Measurements from ENCODE around the gene SH3RF1. TPM values are rescaled to one million over a fixed set of nuclear protein-coding genes. Genes with fewer than 3 reads are reported as not detected.
"Not testable (repeated sequence)": the region's sequence is repeated elsewhere in the genome, so short reads cannot be mapped to it uniquely, and the experiment has no call there.

The SH3RF1 gene
- total RNA-seq: 46.0 TPM

- DNase-seq (ENCODE audit: low spot score): peak; percentile 87
Observed at GRCh38 chr4:169270810-169271691, at the start of gene SH3RF1. TSS of gene SH3RF1 (minus strand) at chr4:169270956. CDS start at chr4:169269212, 1,744 bp downstream.

- peak; percentile 47 for DNase-seq (ENCODE audit: low spot score)
Observed at GRCh38 chr4:169315530-169316343, 45.0 kb upstream of the SH3RF1 start.

GRCh38 chr4:169314906-169315305 is 44.1 kb upstream of the SH3RF1 start:
- DNase-seq (ENCODE audit: low spot score): peak; percentile 92

- no peak for DNase-seq (ENCODE audit: low spot score)
Observed at GRCh38 chr4:169313732-169314131, 43.0 kb upstream of the SH3RF1 start.

DNA sequence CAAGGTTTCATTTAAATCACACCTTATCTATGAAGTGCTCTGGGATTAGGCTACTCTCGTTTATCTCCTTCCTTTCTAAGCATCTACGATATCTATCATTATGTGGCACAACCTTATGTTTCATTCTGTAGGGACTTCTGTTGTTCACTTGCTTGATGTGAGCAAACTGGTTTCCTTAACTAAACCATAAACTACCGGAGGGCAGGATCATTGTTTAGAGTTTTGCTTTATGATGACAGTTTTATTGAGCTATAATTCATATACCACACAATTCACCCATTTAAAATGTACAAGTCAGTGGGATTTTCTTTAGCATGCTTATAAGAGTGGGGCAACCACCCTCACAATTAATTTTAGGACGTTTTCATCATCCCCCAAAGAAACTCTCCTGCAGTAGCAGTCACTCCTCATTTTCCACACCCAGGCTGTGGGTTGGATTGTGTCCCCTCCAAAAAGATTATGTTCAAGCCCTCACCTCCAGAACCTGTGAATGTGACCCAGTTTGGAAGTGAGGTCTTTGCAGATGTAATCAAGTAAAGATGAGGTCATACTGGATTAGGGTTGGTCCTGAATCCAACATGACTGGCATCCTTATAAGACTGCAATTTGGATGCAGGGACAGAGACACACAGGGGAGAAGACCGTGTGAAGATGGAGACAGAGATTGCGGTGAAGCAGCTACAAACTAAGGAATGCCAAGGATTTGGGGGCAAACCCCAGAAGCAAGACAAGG is 42.1 kb upstream of the SH3RF1 start:
- no peak for DNase-seq (ENCODE audit: low spot score)

- DNase-seq (ENCODE audit: low spot score): no peak
Observed at GRCh38 chr4:169311643-169312365, 41.0 kb upstream of the SH3RF1 start.

DNA sequence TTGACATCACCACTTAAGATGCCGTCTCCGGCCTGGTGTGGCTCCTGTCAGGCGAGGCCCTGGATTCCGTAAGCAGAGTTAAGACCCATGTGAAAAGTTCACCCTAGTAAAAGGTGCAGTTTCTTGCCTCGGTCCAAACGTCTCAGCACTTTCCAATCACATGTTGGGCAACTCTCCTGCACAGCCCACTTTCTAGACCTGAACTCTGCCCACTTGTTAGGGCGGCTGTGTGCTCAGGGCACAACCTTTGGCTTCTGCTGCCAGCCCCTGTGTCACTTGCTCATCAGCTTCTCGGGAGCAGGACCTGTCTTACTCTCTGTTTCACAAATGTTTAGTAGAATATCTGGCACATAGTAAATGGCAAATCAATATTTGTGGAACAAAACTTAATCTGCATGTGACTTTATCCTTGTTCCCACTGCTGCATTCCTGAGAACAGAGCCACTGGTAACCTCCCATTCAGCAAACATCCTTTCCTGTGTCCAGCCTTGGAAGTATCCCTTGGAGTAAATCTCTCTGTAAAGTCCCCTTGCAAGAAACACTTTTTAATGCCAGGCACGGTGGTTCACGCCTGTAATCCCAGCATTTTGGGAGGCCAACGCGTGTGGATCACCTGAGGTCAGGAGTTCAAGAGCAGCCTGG is 38.7 kb upstream of the SH3RF1 start:
- DNase-seq (ENCODE audit: low spot score): peak; percentile 18

DNA sequence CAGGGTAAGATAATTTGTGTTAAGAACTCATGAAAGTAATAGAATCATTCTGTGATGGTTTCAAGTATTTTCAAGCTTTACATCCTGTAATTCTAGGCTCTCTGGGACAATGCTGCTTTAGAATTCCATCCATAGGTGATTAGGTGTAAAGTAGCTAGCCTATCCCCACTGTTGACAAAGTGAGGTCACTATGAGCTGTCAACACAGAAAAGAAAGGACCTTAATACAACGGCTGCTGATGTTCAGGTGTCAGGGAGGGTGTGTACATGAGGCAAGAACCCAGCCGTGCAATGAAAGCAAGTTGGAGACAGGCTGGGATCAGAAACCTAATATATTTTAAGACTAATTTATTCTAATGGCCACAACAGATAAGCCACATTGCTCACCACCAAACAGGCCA is 36.8 kb upstream of the SH3RF1 start:
- DNase-seq (ENCODE audit: low spot score): no peak

DNA sequence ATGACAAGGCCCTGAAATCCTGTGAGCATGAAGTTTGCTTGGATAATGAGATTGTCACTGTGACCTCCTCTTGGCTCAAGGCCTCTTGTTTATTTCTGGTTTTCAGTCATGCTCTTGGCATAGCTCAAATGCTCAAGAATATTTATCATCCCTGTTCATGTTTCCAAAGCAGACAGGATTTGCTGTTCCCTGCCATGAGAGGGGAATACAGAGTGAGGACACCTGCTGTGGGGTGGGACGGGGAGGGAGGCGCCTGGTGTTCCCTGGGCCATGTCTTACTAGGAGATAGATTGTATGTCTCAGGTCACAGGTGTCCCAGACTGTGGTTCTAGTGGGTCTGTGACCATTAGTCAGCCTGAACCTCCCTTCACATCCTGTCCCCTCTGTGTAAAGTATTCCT is 34.9 kb upstream of the SH3RF1 start:
- no peak for DNase-seq (ENCODE audit: low spot score)

DNA sequence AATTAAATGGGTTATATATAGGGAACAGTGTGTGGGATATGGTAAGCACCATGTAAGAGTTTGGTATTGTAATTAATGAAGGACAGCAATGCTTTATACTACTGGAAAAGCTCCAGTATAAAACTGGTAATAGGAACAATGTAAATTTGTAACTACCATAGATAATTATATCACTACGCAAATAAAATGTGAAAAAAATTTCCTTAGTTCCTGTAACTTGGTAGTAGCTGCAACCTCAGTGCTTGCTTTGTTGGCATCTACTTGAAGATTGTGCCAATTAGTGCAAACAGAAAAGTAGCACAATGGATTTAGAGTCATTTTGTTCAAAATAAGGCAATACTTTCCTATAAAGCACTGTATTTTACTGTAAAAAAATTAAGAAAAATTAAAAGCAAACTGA is 34.4 kb upstream of the SH3RF1 start:
- DNase-seq (ENCODE audit: low spot score): no peak

DNA sequence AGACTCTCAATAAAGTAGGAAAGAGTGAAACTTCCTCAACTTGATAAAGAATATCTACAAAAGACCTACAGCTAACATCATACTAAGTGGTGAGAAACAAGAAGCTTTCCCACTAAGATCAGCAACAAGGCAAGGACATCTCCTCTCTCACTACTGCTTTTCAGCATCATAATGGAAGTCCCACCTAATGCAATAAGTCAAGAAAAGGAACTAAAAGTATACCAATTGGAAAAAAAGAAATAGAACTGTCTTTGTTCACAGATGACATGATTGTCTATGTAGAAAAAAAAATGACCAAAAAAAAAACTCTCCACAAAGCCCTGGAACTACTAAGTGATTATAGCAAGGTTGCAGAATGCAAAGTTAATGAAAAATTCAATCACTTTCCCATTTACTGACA is 25.1 kb upstream of the SH3RF1 start:
- DNase-seq (ENCODE audit: low spot score): no peak

- no peak for DNase-seq (ENCODE audit: low spot score)
Observed at GRCh38 chr4:169293343-169294176, 22.8 kb upstream of the SH3RF1 start.

GRCh38 chr4:169287983-169288382 is 17.2 kb upstream of the SH3RF1 start:
- not testable (repeated sequence) for DNase-seq (ENCODE audit: low spot score)

DNA sequence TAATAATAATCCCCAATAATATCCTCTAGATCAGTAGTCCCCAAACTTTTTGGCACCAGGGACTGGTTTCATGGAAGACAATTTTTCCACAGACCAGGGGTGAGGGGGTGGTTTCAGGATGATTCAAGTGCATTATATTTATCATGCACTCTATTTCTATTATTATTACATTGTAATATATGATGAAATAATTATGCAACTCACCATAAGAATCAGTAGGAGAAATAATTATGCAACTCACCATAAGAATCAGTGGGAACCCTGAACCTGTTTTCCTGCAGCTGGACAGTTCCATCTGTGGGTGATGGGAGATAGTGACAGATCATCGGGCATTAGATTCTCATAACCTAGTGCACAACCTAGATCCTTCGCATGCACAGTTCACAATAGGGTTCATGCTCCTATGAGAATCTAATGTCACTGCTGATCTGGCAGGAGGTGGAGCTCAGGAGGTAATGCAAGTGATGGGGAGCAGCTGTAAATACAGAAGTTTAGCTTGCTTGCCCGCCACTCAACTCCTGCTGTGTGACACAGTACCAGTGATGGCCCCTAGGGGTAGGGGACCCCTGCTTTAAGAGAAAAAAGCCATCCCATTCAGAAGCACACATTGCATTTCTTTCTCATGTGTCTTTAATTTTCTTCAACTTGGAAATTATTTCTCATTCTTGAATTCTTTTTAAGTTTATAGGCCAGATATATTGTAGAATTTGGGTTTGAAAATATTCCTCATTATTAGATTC is 16.0 kb upstream of the SH3RF1 start:
- no peak for DNase-seq (ENCODE audit: low spot score)

DNA sequence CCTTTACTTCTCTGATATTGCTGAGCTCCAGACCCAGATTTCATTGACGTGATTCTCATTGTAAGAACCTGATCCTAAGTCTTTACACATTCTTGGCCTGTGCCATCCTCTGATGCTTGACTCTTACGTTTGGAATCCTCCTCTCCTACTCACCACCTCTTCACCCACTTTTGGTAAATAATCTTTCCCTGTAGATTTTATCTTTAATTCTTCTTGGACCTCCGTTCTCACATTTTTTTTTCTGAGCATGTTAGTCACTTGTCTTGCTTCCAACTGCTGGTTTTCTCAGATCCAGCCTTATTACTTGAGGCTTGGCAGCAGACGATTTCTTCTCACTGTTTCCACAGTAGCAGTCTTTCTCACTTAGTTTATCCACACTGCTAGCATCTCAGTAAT is 12.4 kb upstream of the SH3RF1 start:
- DNase-seq (ENCODE audit: low spot score): no peak

GRCh38 chr4:169282429-169283113 is 11.8 kb upstream of the SH3RF1 start:
- DNase-seq (ENCODE audit: low spot score): no peak

DNA sequence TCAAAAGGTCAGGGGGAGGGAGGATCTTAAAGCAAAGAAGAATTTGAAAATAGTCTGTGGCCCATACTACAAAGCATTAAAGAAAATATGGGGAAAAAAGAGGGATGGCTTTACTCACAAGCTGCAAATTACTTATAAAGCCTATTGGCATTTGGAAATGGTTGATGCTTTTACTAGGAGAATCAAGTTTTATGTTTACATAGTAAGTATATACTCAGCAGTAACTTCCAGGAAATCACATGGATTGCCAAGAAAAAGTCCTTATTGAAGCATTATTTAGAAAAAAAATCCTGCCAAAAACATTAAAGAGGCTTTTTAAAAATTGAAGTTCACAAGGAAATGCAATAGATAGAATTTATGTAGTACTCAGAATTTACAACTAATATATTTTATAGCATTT is 8.4 kb upstream of the SH3RF1 start:
- DNase-seq (ENCODE audit: low spot score): no peak

DNA sequence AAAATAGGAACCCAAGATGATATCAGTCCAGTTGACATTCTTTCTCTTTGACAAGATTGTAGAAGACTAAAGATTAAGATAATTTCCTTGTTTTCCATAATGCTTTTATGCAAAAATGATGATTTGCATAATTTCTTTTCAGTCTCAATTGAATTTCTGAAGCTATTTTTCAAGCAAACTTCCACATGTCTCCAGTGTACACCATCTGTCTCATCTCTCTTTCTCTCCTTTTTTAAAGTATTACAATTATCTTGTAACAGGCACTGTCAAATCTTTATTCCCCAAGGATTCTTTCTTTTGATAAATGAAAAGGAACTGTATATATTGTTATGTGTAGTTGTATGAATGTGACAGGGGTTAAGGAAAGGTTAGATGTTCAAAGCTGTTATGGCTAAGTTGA is 7.9 kb upstream of the SH3RF1 start:
- DNase-seq (ENCODE audit: low spot score): no peak

DNA sequence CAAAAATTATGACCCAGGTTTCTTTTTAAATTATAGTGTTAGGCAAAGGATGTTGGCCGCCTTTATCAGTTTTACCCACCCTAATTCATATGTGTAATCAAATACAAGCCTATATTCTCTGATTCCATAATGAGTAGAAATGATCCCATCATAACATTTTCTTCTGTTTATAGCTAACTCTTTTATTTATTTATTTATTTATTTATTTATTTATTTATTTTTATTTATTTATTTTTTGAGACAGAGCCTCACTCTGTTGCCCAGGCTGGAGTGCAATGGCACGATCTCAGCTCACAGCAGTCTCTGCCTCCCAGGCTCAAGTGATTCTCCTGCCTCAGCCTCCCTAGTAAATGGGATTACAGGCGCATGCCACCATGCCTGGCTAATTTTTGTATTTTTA is 7.1 kb upstream of the SH3RF1 start:
- DNase-seq (ENCODE audit: low spot score): not testable (repeated sequence)

Data from mucosa of gallbladder (tissue), 1 donor.